ENCODE results near the gene NRXN3.

NRXN3 gene

DNA sequence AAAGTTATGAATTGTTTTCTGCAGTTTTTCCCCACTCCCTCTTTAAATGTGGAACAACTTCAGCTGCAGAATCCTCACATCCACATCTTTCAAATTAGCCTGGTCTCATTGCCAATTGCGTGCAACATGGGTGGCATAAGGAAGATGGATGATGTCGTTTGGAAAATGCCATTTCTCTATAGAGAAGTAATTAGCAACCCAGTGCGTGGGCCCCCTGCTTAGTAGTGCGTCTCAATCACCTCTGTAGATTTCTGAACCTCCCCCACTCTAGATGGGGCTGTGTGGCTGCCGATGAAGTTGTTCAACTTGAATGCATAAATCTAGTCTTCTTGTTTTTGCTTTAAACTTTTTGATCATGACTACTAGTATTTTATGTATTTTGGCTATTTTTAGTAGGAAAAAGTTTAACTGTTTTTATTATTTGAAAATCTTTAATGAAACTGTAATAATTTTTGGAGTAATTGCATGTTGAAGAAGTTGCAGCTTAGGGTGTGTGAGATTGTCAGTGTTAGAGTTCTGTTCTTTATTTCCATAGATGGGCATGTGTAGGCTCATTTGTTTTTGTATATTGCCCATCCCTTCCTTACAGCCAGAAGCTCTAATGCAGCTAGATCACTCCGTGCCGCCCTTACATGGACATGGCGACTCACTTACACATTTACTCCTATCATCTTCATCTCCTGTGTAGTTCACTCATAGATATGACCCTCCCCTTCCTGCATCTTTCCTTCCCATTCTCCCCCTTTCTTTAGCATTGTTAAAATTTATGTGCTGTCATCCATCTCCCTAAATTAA is 1683.0 kb downstream of the NRXN3 start:
- 77 to 80% methylated on average over 4 to 6 of the region's 8 CpGs for WGBS, 2 experiments (ENCODE audit: insufficient coverage in 2 of 2)
- no peaks in the 10 kb centered on the region for H3K36me3 ChIP-seq (ENCODE audit: control insufficient read depth, insufficient read depth, low read length)
- H3K4me3 ChIP-seq (ENCODE audit: extremely low read depth, insufficient read depth, low read length, poor library complexity, severe bottlenecking), result no peak overlapping the region
- H3K9me3 ChIP-seq (ENCODE audit: control insufficient read depth, low read length), result no peaks in the 10 kb centered on the region
- H3K4me1 ChIP-seq (ENCODE audit: control insufficient read depth, insufficient read depth, low read length, poor library complexity, severe bottlenecking), result no peaks in the 10 kb centered on the region
- no peak overlapping the region for H3K27ac ChIP-seq (ENCODE audit: low read depth, low read length, severe bottlenecking)

DNA sequence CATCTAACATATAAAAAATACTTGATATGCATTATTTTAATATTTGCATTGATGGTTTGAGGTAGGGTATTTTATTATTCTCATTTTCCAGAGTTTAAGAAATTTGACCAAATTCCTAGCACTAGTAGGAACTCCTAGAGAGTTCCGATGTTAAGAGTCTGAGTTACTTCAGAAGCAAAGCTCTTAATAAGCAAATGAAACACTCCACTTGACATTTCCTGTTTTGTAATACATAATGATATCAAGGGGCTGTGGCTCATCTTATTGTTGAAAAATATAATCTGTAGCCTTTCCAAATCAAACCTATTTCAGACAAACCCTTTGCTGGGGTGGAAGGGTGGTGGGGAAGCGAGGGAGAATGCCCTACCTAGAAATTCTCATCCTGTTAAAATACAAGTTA is 1685.6 kb downstream of the NRXN3 start:
- Histone ChIP-seq H3K4me3 (ENCODE audit: extremely low read depth, insufficient read depth, low read length, poor library complexity, severe bottlenecking) (no peak overlapping the region), H3K36me3 (ENCODE audit: control insufficient read depth, insufficient read depth, low read length) (no peaks in the 10 kb centered on the region), H3K9me3 (ENCODE audit: control insufficient read depth, low read length) (no peaks in the 10 kb centered on the region), H3K4me1 (ENCODE audit: control insufficient read depth, insufficient read depth, low read length, poor library complexity, severe bottlenecking) (no peaks in the 10 kb centered on the region), H3K27ac (ENCODE audit: low read depth, low read length, severe bottlenecking) (no peak overlapping the region)
- no CpG with 5 or more reads among the region's 2 CpGs for WGBS, 2 experiments (ENCODE audit: insufficient coverage in 2 of 2)

DNA sequence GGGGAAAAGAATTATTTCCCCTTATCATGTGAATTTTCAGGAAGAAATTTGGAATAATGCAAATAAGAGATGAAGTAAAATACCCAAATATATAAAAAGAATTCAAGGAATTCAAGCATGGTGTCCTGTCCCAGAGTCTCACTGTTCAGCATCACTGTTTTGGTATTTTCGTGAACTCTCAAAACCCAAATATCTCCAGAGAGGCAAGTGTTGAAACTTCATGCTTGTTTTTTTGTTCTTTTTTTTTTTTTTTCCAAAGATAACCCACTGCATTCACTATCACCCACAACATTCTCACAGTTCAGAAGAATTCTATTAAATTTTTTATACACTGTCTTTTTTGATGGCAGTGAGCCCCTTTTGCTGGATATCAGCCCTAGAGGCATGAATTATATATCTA is 1686.2 kb downstream of the NRXN3 start:
- Histone ChIP-seq H3K9me3 (ENCODE audit: control insufficient read depth, low read length) (no peaks in the 10 kb centered on the region), H3K27ac (ENCODE audit: low read depth, low read length, severe bottlenecking) (no peak overlapping the region), H3K4me1 (ENCODE audit: control insufficient read depth, insufficient read depth, low read length, poor library complexity, severe bottlenecking) (no peaks in the 10 kb centered on the region), H3K36me3 (ENCODE audit: control insufficient read depth, insufficient read depth, low read length) (no peaks in the 10 kb centered on the region), H3K4me3 (ENCODE audit: extremely low read depth, insufficient read depth, low read length, poor library complexity, severe bottlenecking) (no peak overlapping the region)
- 75% methylated on average over 1 of the region's 1 CpG; no CpG with 5 or more reads in 1 of the 2 experiments for WGBS, 2 experiments (ENCODE audit: insufficient coverage in 2 of 2)

DNA sequence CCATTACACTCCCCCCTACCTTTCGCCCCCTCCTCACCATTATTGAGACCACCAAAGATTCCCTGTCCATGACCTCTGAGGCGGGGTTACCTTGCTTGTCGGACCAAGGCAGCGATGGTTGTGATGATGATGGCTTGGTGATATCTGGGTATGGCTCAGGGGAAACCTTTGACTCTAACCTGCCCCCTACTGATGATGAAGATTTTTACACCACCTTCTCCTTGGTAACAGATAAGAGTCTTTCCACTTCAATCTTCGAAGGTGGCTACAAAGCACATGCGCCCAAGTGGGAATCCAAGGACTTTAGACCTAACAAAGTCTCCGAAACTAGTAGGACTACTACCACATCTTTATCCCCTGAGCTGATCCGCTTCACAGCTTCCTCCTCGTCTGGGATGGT is 1690.9 kb downstream of the NRXN3 start:
- H3K4me3 ChIP-seq (ENCODE audit: extremely low read depth, insufficient read depth, low read length, poor library complexity, severe bottlenecking), result no peak overlapping the region
- no peaks in the 10 kb centered on the region for H3K4me1 ChIP-seq (ENCODE audit: control insufficient read depth, insufficient read depth, low read length, poor library complexity, severe bottlenecking)
- no peaks in the 10 kb centered on the region for H3K9me3 ChIP-seq (ENCODE audit: control insufficient read depth, low read length)
- H3K36me3 ChIP-seq (ENCODE audit: control insufficient read depth, insufficient read depth, low read length), result no peaks in the 10 kb centered on the region
- 87 to 98% methylated on average over 5 of the region's 9 CpGs for WGBS, 2 experiments (ENCODE audit: insufficient coverage in 2 of 2)
- H3K27ac ChIP-seq (ENCODE audit: low read depth, low read length, severe bottlenecking), result no peak overlapping the region

DNA sequence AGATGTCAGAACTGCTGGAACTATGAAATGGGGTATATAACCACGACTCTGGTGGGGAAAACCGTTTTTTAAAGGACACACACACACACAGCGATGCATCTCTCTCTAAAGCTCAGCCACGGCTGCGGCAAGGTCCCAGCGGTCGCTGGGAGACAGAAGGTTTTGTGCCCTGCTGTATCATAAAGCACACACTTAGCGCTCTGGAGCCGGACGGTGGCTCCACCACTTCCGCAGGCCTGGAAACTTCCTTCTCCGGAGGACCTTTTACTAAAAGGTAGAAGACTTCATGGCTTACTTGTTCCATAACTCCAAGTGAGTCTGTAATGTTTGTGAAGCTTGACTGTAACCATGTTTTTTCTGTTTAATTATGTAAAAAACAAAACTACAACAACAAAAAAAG is 1691.9 kb downstream of the NRXN3 start:
- WGBS, 2 experiments (ENCODE audit: insufficient coverage in 2 of 2), result 91 to 96% methylated on average over 9 to 12 of the region's 12 CpGs
- Histone ChIP-seq H3K4me1 (ENCODE audit: control insufficient read depth, insufficient read depth, low read length, poor library complexity, severe bottlenecking) (no peaks in the 10 kb centered on the region), H3K36me3 (ENCODE audit: control insufficient read depth, insufficient read depth, low read length) (no peaks in the 10 kb centered on the region), H3K27ac (ENCODE audit: low read depth, low read length, severe bottlenecking) (no peak overlapping the region), H3K9me3 (ENCODE audit: control insufficient read depth, low read length) (no peaks in the 10 kb centered on the region), H3K4me3 (ENCODE audit: extremely low read depth, insufficient read depth, low read length, poor library complexity, severe bottlenecking) (no peak overlapping the region)

DNA sequence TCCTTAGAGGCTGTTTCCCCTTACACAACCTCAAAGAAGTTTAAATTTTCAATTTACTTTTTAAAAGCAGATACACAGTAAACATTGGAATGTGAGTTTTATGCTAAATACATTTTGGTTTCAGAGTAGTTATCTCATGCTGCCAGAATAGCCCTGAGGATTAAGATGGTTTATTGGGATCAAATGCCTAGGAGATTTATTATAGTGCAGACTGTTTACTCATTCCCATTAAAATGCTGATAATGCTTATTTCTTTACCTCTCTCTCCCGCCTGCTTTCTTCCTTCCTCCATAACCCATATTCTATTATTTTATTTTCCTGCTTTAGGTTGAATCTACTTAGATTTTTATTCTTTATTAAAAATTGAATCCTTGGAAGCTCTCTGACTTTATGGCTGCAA is 1701.0 kb downstream of the NRXN3 start:
- Histone ChIP-seq H3K4me3 (ENCODE audit: extremely low read depth, insufficient read depth, low read length, poor library complexity, severe bottlenecking) (no peak overlapping the region), H3K27ac (ENCODE audit: low read depth, low read length, severe bottlenecking) (no peak overlapping the region), H3K9me3 (ENCODE audit: control insufficient read depth, low read length) (no peaks in the 10 kb centered on the region), H3K4me1 (ENCODE audit: control insufficient read depth, insufficient read depth, low read length, poor library complexity, severe bottlenecking) (no peaks in the 10 kb centered on the region), H3K36me3 (ENCODE audit: control insufficient read depth, insufficient read depth, low read length) (no peaks in the 10 kb centered on the region)
- WGBS, 2 experiments (ENCODE audit: insufficient coverage in 2 of 2), result no CpG with 5 or more reads among the region's 1 CpG

DNA sequence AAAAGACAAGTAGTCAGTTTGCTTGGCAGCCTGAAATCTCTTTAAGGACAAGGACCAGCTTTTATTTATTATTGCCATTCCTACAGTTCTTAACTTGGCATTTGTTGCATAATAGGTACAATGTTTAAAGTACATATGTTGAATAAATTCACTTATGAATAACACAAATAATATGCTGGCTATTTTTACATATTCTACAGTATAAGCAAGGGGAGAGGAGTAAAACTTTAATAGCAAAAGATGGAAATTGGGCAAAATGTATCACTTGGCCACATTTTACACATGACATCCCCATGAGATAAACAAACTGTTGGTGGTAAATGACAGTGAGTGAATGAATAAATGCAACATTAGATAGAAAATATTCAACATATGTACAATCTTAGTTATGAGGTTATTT is 1708.1 kb downstream of the NRXN3 start:
- Histone ChIP-seq H3K4me1 (ENCODE audit: control insufficient read depth, insufficient read depth, low read length, poor library complexity, severe bottlenecking) (no peaks in the 10 kb centered on the region), H3K36me3 (ENCODE audit: control insufficient read depth, insufficient read depth, low read length) (no peaks in the 10 kb centered on the region), H3K9me3 (ENCODE audit: control insufficient read depth, low read length) (no peaks in the 10 kb centered on the region), H3K27ac (ENCODE audit: low read depth, low read length, severe bottlenecking) (no peak overlapping the region), H3K4me3 (ENCODE audit: extremely low read depth, insufficient read depth, low read length, poor library complexity, severe bottlenecking) (no peak overlapping the region)

DNA sequence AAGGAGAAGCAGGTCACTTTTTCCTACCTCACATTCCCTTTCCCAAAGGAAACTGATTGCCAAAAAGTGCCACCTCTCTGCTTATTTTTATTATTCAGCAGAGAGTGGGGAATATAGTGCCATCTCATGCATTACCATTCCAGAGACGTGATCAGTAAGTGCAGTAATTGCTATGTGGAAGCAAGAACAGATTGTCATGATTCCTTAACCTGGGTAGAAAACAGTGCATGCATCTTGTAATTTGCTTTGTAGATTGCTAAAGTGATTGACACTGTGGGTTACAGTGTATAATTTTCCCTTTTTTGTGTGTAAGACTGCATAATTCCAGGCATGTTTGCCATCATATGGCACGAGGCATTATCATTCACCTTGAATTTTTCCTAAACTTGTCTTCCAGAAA is 1708.6 kb downstream of the NRXN3 start:
- H3K27ac ChIP-seq (ENCODE audit: low read depth, low read length, severe bottlenecking), result no peak overlapping the region
- WGBS, 2 experiments (ENCODE audit: insufficient coverage in 2 of 2), result 88 to 100% methylated on average over 1 of the region's 2 CpGs
- H3K9me3 ChIP-seq (ENCODE audit: control insufficient read depth, low read length), result no peaks in the 10 kb centered on the region
- no peak overlapping the region for H3K4me3 ChIP-seq (ENCODE audit: extremely low read depth, insufficient read depth, low read length, poor library complexity, severe bottlenecking)
- no peaks in the 10 kb centered on the region for H3K4me1 ChIP-seq (ENCODE audit: control insufficient read depth, insufficient read depth, low read length, poor library complexity, severe bottlenecking)
- no peaks in the 10 kb centered on the region for H3K36me3 ChIP-seq (ENCODE audit: control insufficient read depth, insufficient read depth, low read length)

DNA sequence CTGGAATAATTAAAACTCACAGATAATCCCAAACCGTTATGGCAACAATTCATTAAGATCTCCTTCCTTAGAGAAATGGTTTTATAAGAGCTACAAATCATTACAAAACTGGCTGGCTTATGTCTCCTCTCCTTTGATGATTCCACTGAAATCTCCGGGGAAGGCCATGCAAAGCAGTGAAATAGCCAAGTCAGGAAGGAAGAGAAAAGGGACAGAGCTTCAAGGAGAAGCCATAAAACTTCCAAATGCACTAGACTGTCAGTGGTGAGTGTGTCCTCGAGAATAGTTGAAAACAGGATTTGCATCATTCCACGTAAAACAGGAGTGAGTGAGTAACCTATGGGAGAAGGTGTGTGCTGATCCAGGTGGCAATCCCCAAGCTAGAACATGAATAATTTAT is 1711.1 kb downstream of the NRXN3 start:
- WGBS, 2 experiments (ENCODE audit: insufficient coverage in 2 of 2), result 73 to 92% methylated on average over 2 to 3 of the region's 4 CpGs
- Histone ChIP-seq H3K9me3 (ENCODE audit: control insufficient read depth, low read length) (no peaks in the 10 kb centered on the region), H3K4me3 (ENCODE audit: extremely low read depth, insufficient read depth, low read length, poor library complexity, severe bottlenecking) (no peak overlapping the region), H3K4me1 (ENCODE audit: control insufficient read depth, insufficient read depth, low read length, poor library complexity, severe bottlenecking) (no peaks in the 10 kb centered on the region), H3K36me3 (ENCODE audit: control insufficient read depth, insufficient read depth, low read length) (no peaks in the 10 kb centered on the region), H3K27ac (ENCODE audit: low read depth, low read length, severe bottlenecking) (no peak overlapping the region)

DNA sequence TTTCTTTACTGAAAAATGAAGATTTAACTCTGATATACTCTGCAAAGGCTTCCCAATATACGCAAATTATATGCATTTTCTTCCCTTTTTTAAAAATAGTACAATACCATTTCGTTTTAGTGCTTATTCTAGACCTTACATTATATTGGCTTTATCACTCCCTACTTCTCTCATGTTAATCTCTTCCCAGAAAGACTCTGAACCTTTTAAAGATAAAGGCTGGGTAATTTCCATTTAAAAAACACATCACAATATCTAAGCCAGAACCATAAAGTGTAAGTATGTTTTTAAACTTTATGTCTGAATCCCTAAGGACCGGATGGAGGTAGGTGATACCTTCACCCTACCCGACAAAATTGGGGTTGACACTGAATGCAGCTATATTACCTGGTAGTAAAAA is 1720.4 kb downstream of the NRXN3 start:
- no peak overlapping the region for H3K4me3 ChIP-seq (ENCODE audit: extremely low read depth, insufficient read depth, low read length, poor library complexity, severe bottlenecking)
- H3K27ac ChIP-seq (ENCODE audit: low read depth, low read length, severe bottlenecking), result no peak overlapping the region
- H3K9me3 ChIP-seq (ENCODE audit: control insufficient read depth, low read length), result no peaks in the 10 kb centered on the region
- H3K36me3 ChIP-seq (ENCODE audit: control insufficient read depth, insufficient read depth, low read length), result no peaks in the 10 kb centered on the region
- no peaks in the 10 kb centered on the region for H3K4me1 ChIP-seq (ENCODE audit: control insufficient read depth, insufficient read depth, low read length, poor library complexity, severe bottlenecking)
- WGBS, 2 experiments (ENCODE audit: insufficient coverage in 2 of 2), result 89 to 92% methylated on average over 4 of the region's 4 CpGs

DNA sequence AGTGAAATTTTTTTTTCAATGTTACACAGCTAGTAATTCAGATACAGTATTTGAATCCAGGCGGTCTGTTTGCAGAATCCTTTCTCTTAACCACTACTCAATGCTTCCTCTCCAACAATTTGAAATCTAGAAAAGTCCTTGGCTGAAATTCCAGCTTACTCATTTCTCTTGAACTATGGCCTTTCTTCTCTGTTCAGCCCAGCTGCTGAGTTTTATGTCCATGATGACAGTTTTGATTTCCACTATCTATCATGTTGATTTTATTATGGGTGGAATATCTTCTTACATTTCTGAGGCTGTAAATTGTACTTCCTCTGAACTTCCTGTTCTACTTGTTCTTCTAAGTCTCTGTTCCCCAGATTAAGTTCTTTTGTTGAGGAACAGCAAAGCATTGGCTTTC is 1725.8 kb downstream of the NRXN3 start:
- 73 to 100% methylated on average over 1 of the region's 1 CpG for WGBS, 2 experiments (ENCODE audit: insufficient coverage in 2 of 2)
- Histone ChIP-seq H3K27ac (ENCODE audit: low read depth, low read length, severe bottlenecking) (no peak overlapping the region), H3K4me3 (ENCODE audit: extremely low read depth, insufficient read depth, low read length, poor library complexity, severe bottlenecking) (no peak overlapping the region), H3K9me3 (ENCODE audit: control insufficient read depth, low read length) (no peaks in the 10 kb centered on the region), H3K36me3 (ENCODE audit: control insufficient read depth, insufficient read depth, low read length) (no peaks in the 10 kb centered on the region), H3K4me1 (ENCODE audit: control insufficient read depth, insufficient read depth, low read length, poor library complexity, severe bottlenecking) (no peaks in the 10 kb centered on the region)

All from mesodermal cell (in vitro differentiated cells).